Measurements from ENCODE around the gene CFAP61. TPM values are rescaled to one million over a fixed set of nuclear protein-coding genes. Genes with fewer than 3 reads are reported as not detected.
"Not testable (repeated sequence)": the region's sequence is repeated elsewhere in the genome, so short reads cannot be mapped to it uniquely, and the experiment has no call there.

CFAP61 gene, protein sequence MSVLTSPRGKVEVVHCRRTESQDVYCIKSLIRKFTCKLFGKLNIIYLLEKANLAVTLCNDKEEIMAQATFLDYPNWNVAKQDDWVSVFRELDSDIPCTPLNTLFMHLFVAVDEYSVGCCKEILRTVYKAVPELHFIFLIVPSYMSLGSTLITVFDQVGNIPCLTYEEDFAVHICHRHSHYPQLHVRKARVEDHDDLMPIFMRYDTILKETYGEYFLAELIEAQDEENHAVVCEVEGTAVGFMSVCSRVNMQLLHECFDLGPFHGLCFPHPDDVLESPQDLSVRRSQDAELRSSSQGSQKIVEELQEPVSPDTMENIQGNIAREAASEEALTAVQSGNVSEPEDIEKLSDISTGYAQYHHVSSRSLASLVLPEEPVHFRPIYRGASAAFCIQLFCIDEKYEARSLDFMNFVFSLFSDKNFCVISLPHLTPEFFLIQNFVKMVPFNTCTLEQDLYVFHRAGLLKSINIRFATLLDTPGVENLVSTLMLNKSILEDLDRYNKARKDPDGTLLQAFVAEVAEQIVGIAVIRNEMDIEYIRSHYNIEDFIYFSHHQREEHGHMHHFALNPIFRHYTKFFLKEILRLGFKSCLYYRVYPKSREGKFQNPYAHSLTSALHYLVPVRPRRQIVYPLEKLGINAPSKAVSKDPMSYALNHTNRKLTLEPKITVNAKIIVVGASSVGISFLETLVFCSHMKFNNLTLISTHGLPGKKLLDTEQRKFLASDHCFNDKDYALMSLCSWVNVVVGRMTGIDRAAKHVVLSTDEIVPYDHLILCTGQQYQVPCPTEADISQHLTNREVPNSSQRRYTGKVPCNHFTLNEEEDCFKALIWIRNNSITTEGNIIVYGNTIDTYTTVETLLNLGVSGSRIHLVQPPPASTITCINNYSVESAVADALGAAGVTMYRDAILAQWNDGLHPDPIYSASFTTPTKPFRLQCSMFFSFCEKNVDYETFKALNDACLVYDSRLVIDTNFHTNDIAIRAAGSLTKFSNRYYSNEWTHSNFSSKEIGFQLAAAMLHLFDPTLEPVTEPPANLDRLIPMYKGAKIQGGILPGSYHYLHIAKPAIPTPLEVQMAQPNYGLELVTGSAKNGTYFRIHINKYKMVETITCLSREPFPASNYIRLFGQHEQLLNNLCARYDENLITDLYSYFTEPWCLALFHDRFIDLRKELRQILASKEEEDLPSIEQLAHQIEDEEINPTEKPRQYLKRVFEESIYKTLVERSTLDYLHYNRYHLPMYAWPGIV
- total RNA-seq, result 2.0 TPM

DNA sequence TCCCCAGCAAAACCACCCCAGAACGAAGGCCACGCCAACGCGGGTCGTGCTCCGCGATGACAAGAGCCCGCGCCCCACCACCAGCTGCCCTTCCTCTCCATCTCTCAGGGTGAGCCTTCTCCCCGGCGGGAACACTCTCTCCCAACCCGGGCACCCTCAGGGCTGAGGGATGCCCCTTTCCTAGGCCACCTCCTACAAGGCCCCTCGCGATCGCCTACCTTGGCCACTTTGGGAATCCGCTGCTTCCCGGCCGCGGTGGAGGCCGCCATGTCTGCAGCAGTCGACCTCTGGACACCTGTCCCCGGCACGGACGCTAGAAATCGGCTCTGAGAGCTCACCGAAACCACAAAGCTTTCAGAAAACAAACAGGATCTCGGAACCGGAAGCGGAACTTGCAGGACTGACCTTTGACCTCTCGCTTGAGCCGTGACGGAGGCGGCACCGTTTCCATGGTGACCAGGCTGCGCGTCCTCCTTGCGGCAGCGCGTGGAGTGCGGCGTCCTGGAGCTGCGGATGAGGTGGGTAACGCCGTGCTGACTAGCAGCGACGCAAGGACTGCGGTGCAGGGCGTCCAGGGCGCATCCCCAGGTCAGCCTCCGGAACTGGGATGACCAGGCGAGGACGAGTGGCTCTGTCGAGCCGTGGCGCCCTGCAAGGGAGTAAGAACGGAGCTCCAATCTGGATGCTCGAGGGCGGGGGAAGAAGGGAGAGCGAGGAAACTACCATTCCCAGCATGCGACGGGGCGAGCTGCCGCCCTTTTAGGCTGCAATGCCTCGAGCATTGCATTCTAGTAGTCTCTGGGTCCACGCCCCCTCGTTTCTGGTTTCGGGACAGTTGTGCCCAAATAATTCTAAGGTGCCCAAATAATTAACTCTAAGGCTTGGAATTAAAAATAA is at the start of gene CFAP61, which contains the start of gene CRNKL1:
Gene CFAP61 (plus strand): TSS at position 459 of the 897 bp plus-strand sequence. CDS start 4,122 bp downstream, outside the sequence.
Gene CRNKL1 (minus strand): TSS at position 393 of the 897 bp plus-strand sequence. CDS start 124 bp downstream, at position 269.
- FAIRE-seq, result peak; percentile 42

DNA sequence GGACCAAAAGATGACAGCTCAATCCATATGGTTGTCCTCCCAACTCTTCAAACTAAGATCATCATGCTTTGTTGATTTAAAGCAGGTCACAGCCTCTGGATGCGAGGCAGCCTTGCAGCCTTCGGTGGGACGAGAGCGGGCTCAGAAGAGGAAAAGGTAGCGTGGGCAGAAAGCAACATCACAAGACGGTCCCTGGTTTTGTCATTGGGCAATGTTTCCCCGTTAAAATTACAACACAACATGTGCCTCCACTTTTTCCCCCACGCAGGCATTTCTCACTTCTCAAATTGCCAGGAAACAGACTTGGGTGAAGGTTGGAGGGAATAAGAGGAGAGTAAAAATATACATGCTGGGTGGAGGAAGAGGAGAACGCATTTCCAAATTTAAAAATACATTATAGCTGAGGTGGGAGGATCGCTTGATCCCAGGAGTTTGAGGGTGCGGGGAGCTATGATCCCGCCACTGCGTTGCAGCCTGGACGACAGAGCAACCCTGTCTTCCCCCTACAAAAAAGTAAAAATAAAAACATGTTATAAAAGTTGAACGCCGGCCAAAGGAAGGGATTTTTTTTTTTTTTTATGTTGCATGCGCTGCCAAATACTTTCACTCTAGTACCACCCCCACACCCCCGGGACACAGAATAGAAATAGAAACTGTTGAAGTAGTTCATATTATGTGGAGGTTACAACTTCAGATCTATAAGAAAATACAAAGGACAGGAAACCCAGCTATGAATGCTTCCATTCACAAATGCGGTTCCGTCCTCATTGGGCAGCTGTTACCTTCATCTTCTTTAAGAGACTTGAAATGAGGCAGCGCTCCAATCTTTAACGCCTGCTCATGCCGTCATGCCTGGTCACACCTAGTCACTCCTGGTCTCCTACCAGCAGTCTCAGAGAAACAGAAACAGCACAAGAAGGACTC is 49.0 kb upstream of the CFAP61 start:
- peak in 1 of 2 donors; percentile 25 for DNase-seq (ENCODE audit: low spot score in 2 of 2)
- FAIRE-seq, result no peak

More for the DNA sequence above, at the start of gene CFAP61, which contains the start of gene CRNKL1:
- peak; percentile 79 to 92 for DNase-seq (ENCODE audit: low spot score in 2 of 2)

DNA sequence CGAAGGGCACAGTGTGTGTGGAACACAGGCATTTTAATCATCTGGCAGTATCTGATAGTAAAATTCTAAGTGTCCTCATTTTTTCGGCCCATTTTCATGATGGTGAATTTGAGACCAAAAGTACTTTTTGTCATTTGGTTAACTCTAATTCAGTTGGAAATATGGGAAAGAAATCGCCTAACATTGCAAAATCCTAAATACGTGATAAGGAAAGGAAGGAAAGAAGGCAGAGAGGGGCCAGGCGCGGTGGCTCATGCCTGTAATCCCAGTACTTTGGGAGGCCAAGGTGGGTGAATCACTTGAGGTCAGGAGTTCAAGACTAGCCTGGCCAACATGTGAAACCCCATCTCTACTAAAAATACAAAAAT is 48.4 kb upstream of the CFAP61 start:
- not testable (repeated sequence) for DNase-seq (ENCODE audit: low spot score in 2 of 2); FAIRE-seq

DNA sequence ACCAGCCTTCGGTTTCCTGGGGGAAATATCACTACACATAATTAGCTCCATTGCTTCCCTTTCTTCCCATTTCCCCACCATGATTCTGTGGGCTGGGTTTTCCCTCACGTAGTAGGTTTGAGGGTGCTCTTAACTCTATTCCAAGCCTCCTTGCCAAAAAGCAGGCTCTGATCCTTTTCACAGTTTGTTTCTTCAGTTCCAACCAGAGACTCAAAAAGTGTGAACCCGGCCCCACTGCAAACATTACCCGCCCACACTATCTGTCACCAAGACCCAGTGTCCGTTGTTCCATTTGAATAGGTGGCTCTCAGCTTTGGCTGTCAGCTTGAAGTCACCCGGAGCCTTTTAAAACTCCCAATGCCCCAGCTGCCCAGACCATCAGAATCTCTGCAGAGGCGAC is 47.0 kb upstream of the CFAP61 start:
- no peak for DNase-seq (ENCODE audit: low spot score in 2 of 2)
- no peak for FAIRE-seq

DNA sequence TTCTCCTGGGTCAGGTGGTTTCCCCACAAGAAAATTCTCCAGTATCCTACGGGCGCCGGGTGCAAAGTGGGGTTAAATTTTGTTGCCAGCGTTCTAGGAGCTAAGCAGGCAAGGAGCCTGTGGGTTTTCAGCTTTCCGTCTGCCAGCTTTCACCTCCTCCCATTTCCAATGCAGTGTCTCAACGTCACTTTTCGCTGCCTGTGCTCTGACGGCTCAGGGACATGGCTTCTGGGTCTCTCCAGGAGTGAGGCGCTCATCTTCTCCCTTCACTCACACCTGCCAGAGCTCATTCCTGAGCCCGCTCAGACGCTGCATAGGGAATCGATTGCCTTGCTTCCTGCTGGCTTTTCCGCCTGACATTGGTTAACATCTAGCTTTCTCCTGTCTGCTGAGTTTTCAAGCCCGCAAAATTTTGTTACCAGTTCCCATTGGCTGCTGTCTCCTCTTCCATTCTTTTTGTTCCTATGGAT is 42.5 kb upstream of the CFAP61 start:
- FAIRE-seq (no peak), DNase-seq (ENCODE audit: low spot score in 2 of 2) (no peak)

DNA sequence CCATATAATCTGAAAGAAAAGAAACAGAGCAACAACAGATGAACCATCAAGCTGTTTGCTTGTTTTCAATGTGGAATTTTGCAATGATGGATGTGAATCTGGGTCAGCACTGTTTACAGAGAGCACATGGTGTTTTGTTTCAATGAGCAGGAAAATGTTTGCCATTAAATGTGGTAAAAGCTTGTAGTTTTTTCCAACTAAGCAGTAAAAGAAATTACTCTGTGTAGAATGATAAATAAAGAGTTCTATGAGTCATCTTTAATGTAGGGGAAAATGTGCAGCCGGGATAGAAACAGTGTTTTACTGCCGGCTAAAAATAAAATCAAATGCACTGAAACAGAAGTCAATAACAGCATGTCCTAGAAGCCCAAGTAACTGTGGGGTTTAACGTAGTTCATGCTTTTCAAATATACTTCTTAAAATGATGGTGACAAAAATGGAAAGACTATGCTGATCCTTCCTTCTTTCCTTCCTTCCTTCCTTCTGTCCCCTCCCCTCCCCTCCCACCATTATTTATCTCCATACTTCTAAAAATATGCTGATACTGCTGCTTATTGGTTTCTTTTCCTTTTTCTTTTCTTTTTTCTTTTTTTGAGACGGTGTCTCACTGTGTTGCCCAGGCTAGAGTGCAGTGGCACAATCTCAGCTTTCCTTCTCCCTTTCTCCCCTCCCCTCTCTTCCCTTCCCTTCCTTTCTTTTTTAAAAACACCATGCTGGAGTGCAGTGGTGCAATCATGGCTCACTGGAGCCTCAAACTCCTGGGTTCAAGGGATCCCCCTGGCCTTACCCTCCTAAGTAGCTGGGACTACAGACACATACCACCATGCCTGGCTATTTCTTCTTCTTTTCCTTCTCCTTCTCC is 41.5 kb upstream of the CFAP61 start:
- DNase-seq (ENCODE audit: low spot score in 2 of 2) (peak in 1 of 2 donors; percentile 32), FAIRE-seq (no peak)

DNA sequence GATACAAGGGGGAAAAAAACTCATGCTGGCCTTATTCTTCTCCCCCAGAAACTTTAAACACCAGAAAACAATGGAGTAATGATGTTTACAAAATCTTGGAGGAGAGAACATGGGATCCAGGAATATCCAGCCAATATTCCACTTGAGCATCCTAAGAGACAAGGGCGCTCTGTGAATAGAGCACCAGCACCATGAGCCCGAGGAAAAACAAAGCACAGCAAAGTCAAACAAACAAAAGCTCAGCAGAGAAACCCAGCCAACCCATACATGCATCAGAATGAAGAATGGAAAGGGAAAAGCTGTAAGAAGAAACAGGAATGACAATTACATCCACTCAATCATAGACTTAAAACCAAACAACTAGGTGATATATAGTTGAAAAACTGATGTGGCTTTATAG is 39.8 kb upstream of the CFAP61 start:
- DNase-seq (ENCODE audit: low spot score in 2 of 2) (no peak), FAIRE-seq (no peak)

DNA sequence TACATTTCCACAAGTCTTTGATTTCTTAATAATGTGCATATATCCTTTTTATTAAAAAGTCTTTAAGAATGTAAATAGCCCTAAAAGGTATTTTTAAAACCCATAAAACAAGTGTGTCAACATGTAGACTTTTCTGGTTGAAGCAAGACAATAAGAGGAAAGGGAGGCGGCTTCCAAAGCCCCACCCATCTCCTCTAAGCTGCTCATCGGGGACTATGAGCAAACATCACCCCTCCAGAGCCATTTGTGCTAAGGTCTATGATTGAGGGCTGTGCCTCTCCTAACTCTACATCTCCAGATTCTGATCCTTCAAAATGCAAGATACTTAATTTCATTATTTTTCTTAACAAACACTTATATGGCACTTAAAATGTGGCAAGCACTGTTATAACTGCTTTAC is 37.7 kb upstream of the CFAP61 start:
- FAIRE-seq (no peak), DNase-seq (ENCODE audit: low spot score in 2 of 2) (no peak)

DNA sequence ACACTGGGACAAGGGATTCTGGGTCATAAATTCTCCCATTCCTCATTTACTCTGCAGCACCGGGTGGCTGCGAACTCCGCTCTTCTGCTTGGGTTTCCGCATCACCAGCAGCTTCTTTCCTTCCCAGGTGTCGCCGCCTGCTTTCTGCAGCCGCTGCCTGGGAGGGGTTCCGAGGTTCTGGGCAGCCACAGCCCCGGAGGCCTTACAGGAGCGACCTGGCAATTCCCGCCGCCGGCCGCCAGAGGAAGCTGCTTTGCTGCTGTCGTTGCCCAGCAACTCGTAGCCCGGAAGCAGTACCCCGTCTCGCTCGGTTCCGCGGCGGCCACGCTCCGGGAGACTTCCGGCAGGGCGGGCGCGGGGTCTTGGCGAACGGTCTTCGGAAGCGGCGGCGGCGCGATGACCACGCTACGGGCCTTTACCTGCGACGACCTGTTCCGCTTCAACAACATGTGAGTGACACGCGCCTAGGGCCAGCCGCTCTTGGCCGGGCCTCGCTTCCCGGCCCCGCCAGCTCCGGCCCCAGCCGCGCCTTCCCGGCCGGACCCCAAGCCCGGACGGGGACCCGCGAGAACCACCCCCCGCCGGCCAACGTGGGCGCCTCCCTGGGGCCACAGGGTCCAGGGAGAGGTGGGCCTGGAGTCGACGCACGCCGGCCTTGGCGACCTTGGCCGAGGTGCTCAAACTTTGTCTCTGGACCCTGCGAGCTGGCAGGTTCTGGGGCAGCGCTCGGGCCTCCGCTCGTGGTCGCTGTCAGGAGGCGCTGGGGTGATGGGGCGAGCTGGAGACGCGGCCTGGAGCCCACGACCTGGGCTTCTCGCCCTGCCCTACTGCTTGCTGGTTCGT is 35.1 kb upstream of the CFAP61 start, which contains the start of gene NAA20:
Gene NAA20 (plus strand): TSS at position 362 of the 843 bp plus-strand sequence. CDS start 35 bp downstream, at position 397.
- FAIRE-seq (no peak), DNase-seq (ENCODE audit: low spot score in 2 of 2) (peak; percentile 93 to 96)

DNA sequence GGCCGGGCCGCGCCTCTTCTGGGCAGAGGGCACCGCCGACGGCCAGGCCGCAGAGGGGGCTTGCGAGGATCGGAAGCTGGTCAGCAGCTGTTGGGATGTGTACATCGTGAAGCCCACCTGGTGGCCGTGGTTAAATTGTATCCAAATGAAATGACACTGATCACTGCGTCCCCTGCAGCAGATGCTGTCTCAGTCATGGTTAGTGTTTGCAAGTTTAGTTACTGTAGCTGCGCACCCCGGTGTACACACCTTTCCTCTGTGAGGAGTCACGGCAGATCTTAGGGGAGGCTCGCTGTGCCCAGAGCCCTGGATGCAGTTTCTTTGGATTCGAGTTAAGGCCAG is 34.5 kb upstream of the CFAP61 start:
- FAIRE-seq (no peak), DNase-seq (ENCODE audit: low spot score in 2 of 2) (no peak)

DNA sequence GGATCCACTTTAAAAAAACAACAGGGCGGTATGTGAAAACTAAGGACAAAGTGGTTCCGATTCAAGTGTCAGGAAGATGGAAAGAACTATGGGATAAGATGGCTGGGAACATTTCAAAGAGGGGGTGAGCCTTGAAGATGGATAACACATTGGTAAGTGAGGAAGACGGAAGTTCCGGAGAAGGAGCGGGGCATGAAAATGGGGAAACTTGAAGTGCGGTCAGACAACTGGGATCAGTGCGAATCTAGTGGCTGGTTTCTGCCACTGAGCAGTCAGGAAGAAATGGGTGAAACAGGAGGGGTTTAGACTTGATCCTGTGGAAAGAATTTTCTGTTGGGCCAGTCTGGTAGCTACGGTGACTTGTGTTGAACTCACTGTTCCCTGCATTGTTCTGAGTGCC is 34.0 kb upstream of the CFAP61 start:
- no peak for FAIRE-seq
- DNase-seq (ENCODE audit: low spot score in 2 of 2), result no peak

DNA sequence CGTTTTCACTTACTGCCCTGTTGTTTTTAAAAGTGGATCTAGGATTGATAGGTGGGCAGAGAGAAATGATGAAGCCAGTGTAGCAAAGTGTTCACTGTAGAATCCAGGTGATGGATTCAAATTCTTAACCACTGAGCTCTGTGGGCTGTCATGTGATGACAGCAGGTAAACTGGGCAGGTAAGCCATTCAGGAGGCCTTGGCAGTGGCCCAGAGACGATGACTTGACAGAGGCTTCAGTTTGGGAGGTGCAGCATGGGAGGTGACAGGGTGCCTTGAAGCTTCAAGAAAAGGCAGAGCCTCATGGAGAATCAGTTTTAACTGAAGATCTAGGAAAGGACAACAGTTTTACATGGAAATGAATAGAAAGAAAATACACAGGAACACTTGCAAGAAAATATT is 33.2 kb upstream of the CFAP61 start:
- no peak for FAIRE-seq
- no peak for DNase-seq (ENCODE audit: low spot score in 2 of 2)

DNA sequence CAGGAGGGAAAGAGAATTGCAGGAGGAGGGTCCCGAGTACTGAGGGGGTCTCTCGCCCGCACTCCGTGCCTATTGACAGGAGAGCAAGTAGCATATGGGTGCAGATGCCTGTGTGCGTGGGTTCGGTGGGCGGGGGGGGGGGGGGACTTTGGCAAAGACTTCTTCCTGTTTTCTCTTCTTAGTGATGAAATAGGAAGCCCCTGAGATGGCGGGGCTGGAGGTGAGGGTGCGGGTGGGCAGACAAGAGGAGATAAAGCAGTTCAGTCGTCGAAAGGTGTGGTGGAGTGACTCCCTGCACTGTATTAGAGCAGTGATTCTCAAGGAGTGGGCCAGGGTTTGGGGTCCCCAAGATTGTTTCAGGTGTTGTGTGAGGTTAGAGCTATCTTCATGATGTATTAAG is 31.4 kb upstream of the CFAP61 start:
- FAIRE-seq (no peak), DNase-seq (ENCODE audit: low spot score in 2 of 2) (no peak)

DNA sequence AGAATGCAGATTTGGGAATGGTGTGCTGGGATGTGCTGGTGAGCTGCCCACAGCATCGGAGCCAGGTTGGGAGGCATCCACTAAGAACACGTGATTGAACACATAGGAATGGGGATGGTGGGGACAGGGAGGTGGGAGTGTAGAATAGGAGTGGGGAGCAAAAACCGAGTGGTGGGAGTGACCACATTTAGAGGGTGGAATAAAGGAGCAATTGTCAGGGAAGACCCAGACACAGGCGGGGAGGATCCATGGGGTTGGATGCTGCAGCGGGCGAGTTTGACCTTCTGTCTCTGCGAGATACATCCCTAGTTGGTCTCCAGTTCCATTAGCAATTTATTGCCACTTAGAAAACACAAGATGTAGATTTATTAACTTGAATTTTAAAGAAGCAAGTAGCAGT is 30.5 kb upstream of the CFAP61 start:
- FAIRE-seq, result no peak

DNA sequence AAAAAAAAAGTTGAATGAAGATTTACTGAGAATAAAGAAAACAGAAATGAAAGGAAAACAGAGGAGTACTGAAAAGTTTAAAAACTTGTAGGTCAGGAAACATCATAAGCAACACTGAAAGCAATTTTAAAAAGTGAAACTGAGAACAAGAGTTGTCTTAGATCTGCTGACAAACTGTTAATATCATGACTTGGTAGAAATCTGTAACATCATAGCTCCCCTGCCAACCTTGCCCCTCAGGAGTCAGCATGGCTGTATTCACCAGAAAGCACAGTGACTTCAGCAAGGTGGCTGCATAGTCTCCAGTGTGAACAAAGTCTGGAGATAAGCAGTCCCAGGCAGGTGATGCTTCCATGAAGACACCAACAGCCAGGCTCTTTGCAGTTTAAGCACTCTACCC is 29.8 kb upstream of the CFAP61 start:
- FAIRE-seq (no peak), DNase-seq (ENCODE audit: low spot score in 2 of 2) (no peak)

More for the DNA sequence above, 30.5 kb upstream of the CFAP61 start:
- no peak for DNase-seq (ENCODE audit: low spot score in 2 of 2)

DNA sequence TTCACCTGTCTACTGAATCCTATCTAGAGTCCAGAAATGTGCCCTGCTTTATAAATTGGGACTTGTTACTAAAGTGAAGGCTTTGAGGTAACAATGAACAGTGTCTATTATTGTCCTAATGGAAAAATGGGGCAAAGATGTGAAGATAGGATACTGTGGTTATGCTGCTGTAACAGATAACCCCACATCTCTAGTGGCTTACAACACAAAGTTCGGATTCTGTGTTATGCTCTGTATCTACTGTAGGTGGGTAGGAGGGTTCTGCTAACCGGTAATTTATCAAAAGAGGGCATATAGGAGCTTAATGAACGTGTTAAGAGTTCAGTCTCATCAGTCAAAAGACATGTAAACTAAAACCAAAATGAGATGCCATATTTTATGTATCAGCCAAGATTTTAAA is 28.9 kb upstream of the CFAP61 start:
- FAIRE-seq (no peak), DNase-seq (ENCODE audit: low spot score in 2 of 2) (no peak)
